Endothelial cell (in vitro differentiated cells): Measurements from ENCODE around the gene EVI2B. TPM values are rescaled to one million over a fixed set of nuclear protein-coding genes. Genes with fewer than 3 reads are reported as not detected.
"Not testable (repeated sequence)": the region's sequence is repeated elsewhere in the genome, so short reads cannot be mapped to it uniquely, and the experiment has no call there.

Source experiments
- DNase-seq: peaks from one replicate; pipeline ENCODE4 v3.0.0; 2021; ENCODE audit warnings: low spot score
- H3K27ac Mint-ChIP-seq: one replicate; pipeline ENCODE4 v1.8.0; 2021; ENCODE audit warnings: mixed read lengths, inconsistent platforms; ENCODE audit not compliant: unreplicated experiment
- H3K27me3 Mint-ChIP-seq: one replicate; pipeline ENCODE4 v1.8.0; 2021; ENCODE audit warnings: mild to moderate bottlenecking, moderate library complexity, mixed read lengths, inconsistent platforms; ENCODE audit not compliant: unreplicated experiment
- H3K36me3 Mint-ChIP-seq: one replicate; pipeline ENCODE4 v1.8.0; 2021; ENCODE audit warnings: mild to moderate bottlenecking, low read depth, mixed read lengths, inconsistent platforms; ENCODE audit not compliant: unreplicated experiment
- H3K4me1 Mint-ChIP-seq: one replicate; pipeline ENCODE4 v1.8.0; 2021; ENCODE audit warnings: mild to moderate bottlenecking, mixed read lengths, inconsistent platforms; ENCODE audit not compliant: unreplicated experiment
- H3K4me3 Mint-ChIP-seq: one replicate; pipeline ENCODE4 v1.8.0; 2021; ENCODE audit warnings: mild to moderate bottlenecking, mixed read lengths, inconsistent platforms; ENCODE audit not compliant: unreplicated experiment
- H3K9me3 Mint-ChIP-seq: one replicate; pipeline ENCODE4 v1.8.0; 2021; ENCODE audit warnings: mixed read lengths, inconsistent platforms; ENCODE audit not compliant: unreplicated experiment
- CTCF ChIP-seq: fragments of 200-600 bp; sonication (generic); IDR thresholded peaks from one replicate; pipeline ENCODE4 v1.5.0; 2021; ENCODE audit warnings: antibody characterized with exemption; ENCODE audit not compliant: unreplicated experiment
- total RNA-seq: library from RNA; stranded (reverse); fragmentation: NEBNext Ultra II Directional; extraction: Animal tissue kit (Norgen Biotek cat#: 25700); gene quantifications from one replicate; pipeline ENCODE4 v1.2.1, GENCODE V29; 2021; ENCODE audit not compliant: unreplicated experiment

EVI2B gene
- total RNA-seq, 1 donor from 2014 or later, result not detected

GRCh38 chr17:31294820-31295488, 18.9 kb downstream of the EVI2B start:
- TF ChIP-seq CTCF, result no peak
- no peaks in the 10 kb centered on the region for H3K9me3 Mint-ChIP-seq
- no peak overlapping the region for H3K27ac Mint-ChIP-seq
- H3K4me1 Mint-ChIP-seq, result no peaks in the 10 kb centered on the region
- no peak for DNase-seq
- H3K27me3 Mint-ChIP-seq, result no peaks in the 10 kb centered on the region
- H3K4me3 Mint-ChIP-seq, result no peak overlapping the region
- no peaks in the 10 kb centered on the region for H3K36me3 Mint-ChIP-seq

GRCh38 chr17:31294231-31294630, 19.6 kb downstream of the EVI2B start:
- Mint-ChIP-seq H3K27me3 (no peaks in the 10 kb centered on the region), H3K4me3 (no peak overlapping the region), H3K9me3 (no peaks in the 10 kb centered on the region), H3K4me1 (no peaks in the 10 kb centered on the region), H3K27ac (no peak overlapping the region), H3K36me3 (no peaks in the 10 kb centered on the region)
- no peak for TF ChIP-seq CTCF
- no peak for DNase-seq

- Mint-ChIP-seq H3K4me1 (no peaks in the 10 kb centered on the region), H3K27ac (no peak overlapping the region), H3K4me3 (no peak overlapping the region), H3K9me3 (no peaks in the 10 kb centered on the region), H3K27me3 (no peaks in the 10 kb centered on the region), H3K36me3 (no peaks in the 10 kb centered on the region)
- TF ChIP-seq CTCF, result no peak
- no peak for DNase-seq
Measured at GRCh38 chr17:31293581-31293980, 20.3 kb downstream of the EVI2B start.

DNA sequence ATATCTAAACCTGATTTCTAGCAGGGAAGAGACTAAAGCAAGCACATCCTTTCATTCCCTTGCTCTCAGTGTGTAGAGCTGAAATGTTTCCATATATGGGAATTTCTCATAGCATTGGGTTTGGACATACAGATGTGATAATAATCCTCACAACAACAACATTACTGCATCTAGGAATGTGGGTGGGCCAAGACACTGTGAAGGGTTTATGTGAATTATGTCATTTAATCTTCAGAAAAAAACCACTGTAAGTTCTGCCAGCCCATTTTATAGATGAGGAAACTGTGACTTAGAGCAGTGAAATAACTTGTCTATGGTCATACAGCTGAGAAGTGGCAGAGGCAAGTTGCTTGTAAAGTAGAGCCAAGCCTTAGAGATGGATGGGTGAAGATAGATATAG, 22.0 kb downstream of the EVI2B start:
- no peak overlapping the region for H3K27ac Mint-ChIP-seq
- H3K27me3 Mint-ChIP-seq, result no peaks in the 10 kb centered on the region
- no peak overlapping the region for H3K4me3 Mint-ChIP-seq
- no peaks in the 10 kb centered on the region for H3K4me1 Mint-ChIP-seq
- TF ChIP-seq CTCF, result no peak
- H3K36me3 Mint-ChIP-seq, result peaks cover 4% of the 10 kb centered on the region
- H3K9me3 Mint-ChIP-seq, result no peaks in the 10 kb centered on the region
- no peak for DNase-seq

DNA sequence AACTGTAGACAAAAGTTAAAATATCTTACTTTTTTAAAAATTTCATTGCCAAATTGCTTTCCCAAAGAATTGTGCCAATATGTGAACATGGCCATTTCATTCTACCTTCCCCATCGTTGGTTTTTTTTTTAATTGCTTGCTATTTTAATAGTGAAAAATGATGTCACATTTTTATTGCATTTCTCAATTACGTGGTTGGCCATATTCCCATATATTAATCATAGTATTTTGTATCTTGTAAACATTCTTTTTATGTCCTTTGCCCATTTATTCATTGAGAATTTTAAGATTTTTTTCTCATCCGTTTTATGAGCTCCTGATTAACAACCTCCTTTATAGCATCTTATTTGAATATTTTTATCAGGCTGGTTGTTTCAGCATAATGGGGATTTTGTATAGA, 24.1 kb downstream of the EVI2B start:
- H3K4me3 Mint-ChIP-seq, result no peak overlapping the region
- no peak for TF ChIP-seq CTCF
- H3K36me3 Mint-ChIP-seq, result peaks cover 4% of the 10 kb centered on the region
- no peak for DNase-seq
- H3K27ac Mint-ChIP-seq, result no peak overlapping the region
- no peaks in the 10 kb centered on the region for H3K27me3 Mint-ChIP-seq
- H3K9me3 Mint-ChIP-seq, result no peaks in the 10 kb centered on the region
- no peaks in the 10 kb centered on the region for H3K4me1 Mint-ChIP-seq

DNA sequence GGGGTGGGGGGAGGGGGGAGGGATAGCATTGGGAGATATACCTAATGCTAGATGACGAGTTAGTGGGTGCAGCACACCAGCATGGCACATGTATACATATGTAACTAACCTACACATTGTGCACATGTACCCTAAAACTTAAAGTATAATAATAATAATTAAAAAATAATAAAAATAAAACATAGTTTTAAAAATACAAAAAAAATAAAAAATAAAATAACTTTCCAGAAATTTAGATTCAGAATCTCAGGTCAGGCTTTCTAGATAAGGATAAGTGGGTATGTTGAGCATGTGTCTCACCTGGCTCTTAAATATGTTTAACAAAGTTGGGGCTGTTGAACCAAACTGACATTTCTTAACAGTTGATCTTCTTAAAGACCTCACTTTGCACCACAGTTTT, 25.9 kb downstream of the EVI2B start:
- DNase-seq, H3K4me3 Mint-ChIP-seq, H3K36me3 Mint-ChIP-seq, H3K27me3 Mint-ChIP-seq, H3K9me3 Mint-ChIP-seq, H3K4me1 Mint-ChIP-seq, H3K27ac Mint-ChIP-seq: not testable (repeated sequence)
